K562 (cell line): ENCODE results near the gene SLC2A4. TPM values are rescaled to one million over a fixed set of nuclear protein-coding genes. Genes with fewer than 3 reads are reported as not detected.
A peak's percentile ranks its signal among the peaks of the same experiment; 100 is the strongest.

Source experiments
- E2F6 ChIP-seq, 2 experiments: IDR thresholded peaks; 2 replicates each; pipeline ENCODE4 v1.6.1; 2011; ENCODE audit warnings: borderline replicate concordance in 1 of 2, control low read depth in 1 of 2, low read depth in 1 of 2, low read length in 1 of 2, mild to moderate bottlenecking in 1 of 2, mixed read lengths in 1 of 2, moderate library complexity in 1 of 2; ENCODE audit not compliant: insufficient read depth in 1 of 2, insufficient read length in 1 of 2, poor library complexity in 1 of 2, severe bottlenecking in 1 of 2; ENCODE audit errors: extremely low read depth in 1 of 2
- HDAC8 ChIP-seq: fragments of 450-650 bp; IDR thresholded peaks from 2 replicates; pipeline ENCODE4 v1.6.1; 2016; ENCODE audit warnings: mild to moderate bottlenecking, missing genetic modification characterization, moderate library complexity, missing compliant biosample characterization
- ILK ChIP-seq: fragments of 450-650 bp; IDR thresholded peaks from 2 replicates; pipeline ENCODE4 v1.6.1; 2016; ENCODE audit warnings: missing genetic modification characterization, low read depth, mild to moderate bottlenecking, missing compliant biosample characterization, moderate library complexity, borderline replicate concordance
- NFIC ChIP-seq: fragments of 450-650 bp; IDR thresholded peaks from 2 replicates; pipeline ENCODE4 v1.6.1; 2017; ENCODE audit warnings: mild to moderate bottlenecking, inconsistent platforms
- TFAP4 ChIP-seq: sonication (generic); formaldehyde crosslinking; IDR thresholded peaks from 2 replicates; pipeline ENCODE4 v1.8.0; 2022; ENCODE audit warnings: missing genetic modification reagents, mild to moderate bottlenecking, moderate library complexity, borderline replicate concordance
- ZBTB7A ChIP-seq: IDR thresholded peaks from 2 replicates; pipeline ENCODE4 v1.6.1; 2011; ENCODE audit warnings: low read depth, mild to moderate bottlenecking, low read length, moderate library complexity, borderline replicate concordance; ENCODE audit not compliant: control insufficient read depth
- ZFP91 ChIP-seq: sonication (generic); formaldehyde crosslinking; IDR thresholded peaks from 2 replicates; pipeline ENCODE4 v1.8.0; 2022; ENCODE audit warnings: mild to moderate bottlenecking, missing genetic modification reagents
- ZNF134 ChIP-seq: fragments of 250-450 bp; sonication (Bioruptor Pico); conservative IDR thresholded peaks from 2 replicates; pipeline ENCODE4 v1.4.0; 2020
- ZNF699 ChIP-seq: fragments of 250-450 bp; sonication (Bioruptor Pico); IDR thresholded peaks from 2 replicates; pipeline ENCODE4 v1.8.0; 2021; ENCODE audit warnings: mild to moderate bottlenecking, moderate library complexity; ENCODE audit not compliant: insufficient replicate concordance
- polyA plus RNA-seq, 8 experiments: library from polyadenylated mRNA; depleted of rRNA in 4 of 8; stranded (reverse) in 5 of 8; unstranded in 3 of 8; fragments of >200 nt; fragmentation: Nextera tagmentation in 2 of 8; fragmentation: Illumina TruSeq in 1 of 8; extraction: Ambion mirVana in 2 of 8; extraction: Trizol in 1 of 8; gene quantifications; 2 replicates each; pipeline versions ENCODE4 v1.2.1 to v1.2.3, GENCODE V29; 2011 to 2014; ENCODE audit warnings: inconsistent platforms in 1 of 8, missing spikeins in 1 of 8
- total RNA-seq, 7 experiments: library from RNA; depleted of rRNA in 6 of 7; stranded (reverse); fragments of >200 nt in 6 of 7; fragmentation: Illumina TruSeq in 2 of 7; extraction: Trizol in 2 of 7; gene quantifications; 2 replicates each; pipeline versions ENCODE4 v1.2.1 to v1.2.3, GENCODE V29; 2011 to 2021; ENCODE audit warnings: low replicate concordance in 1 of 7
- TF ChIP-seq, protein P1 (sequence below): fragments of 450-650 bp; formaldehyde crosslinking; IDR thresholded peaks from 2 replicates; pipeline ENCODE4 v1.4.0; 2020; ENCODE audit warnings: mild to moderate bottlenecking, moderate library complexity
- TF ChIP-seq, protein P2 (sequence below), 3 experiments: IDR thresholded peaks in 2 of 3; conservative IDR thresholded peaks in 1 of 3; 2 replicates each; pipeline ENCODE4 v1.5.1; 2011 to 2012; ENCODE audit warnings: low read length in 3 of 3, mild to moderate bottlenecking in 3 of 3, control low read depth in 2 of 3, improper control_type of control experiment in 1 of 3, inconsistent platforms in 1 of 3, low read depth in 1 of 3, mixed read lengths in 1 of 3, moderate library complexity in 1 of 3; ENCODE audit not compliant: insufficient read depth in 2 of 3

SLC2A4 gene
- total and polyA plus RNA-seq, 9 of the 15 experiments (the other 6 are each of a cell fraction or from before 2014, with no cell fraction given) = 0.74 to 3.5 (median 1.6) TPM

GRCh38 chr17:7280519-7281073, 922 bp upstream of the SLC2A4 start (continued):
- TF ChIP-seq, protein P1, sequence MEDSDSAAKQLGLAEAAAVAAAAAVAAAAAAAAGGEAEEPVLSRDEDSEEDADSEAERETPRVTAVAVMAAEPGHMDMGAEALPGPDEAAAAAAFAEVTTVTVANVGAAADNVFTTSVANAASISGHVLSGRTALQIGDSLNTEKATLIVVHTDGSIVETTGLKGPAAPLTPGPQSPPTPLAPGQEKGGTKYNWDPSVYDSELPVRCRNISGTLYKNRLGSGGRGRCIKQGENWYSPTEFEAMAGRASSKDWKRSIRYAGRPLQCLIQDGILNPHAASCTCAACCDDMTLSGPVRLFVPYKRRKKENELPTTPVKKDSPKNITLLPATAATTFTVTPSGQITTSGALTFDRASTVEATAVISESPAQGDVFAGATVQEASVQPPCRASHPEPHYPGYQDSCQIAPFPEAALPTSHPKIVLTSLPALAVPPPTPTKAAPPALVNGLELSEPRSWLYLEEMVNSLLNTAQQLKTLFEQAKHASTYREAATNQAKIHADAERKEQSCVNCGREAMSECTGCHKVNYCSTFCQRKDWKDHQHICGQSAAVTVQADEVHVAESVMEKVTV (CRISPR knock-in tag) = peak; percentile 69
- TF ChIP-seq, protein P2, sequence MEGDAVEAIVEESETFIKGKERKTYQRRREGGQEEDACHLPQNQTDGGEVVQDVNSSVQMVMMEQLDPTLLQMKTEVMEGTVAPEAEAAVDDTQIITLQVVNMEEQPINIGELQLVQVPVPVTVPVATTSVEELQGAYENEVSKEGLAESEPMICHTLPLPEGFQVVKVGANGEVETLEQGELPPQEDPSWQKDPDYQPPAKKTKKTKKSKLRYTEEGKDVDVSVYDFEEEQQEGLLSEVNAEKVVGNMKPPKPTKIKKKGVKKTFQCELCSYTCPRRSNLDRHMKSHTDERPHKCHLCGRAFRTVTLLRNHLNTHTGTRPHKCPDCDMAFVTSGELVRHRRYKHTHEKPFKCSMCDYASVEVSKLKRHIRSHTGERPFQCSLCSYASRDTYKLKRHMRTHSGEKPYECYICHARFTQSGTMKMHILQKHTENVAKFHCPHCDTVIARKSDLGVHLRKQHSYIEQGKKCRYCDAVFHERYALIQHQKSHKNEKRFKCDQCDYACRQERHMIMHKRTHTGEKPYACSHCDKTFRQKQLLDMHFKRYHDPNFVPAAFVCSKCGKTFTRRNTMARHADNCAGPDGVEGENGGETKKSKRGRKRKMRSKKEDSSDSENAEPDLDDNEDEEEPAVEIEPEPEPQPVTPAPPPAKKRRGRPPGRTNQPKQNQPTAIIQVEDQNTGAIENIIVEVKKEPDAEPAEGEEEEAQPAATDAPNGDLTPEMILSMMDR (IDR thresholded peaks at IDR 0.05 in 2 of 3, conservative IDR thresholded peaks at IDR 0.05 in 1 of 3; ENCODE audit: insufficient read depth in 2 of 3, low read depth in 1 of 3, low read length in 3 of 3) = peak; percentile 93 to 95 (median 95)
- TF ChIP-seq HDAC8 = no peak
- 0 out of 2 replicates have a peak, but pooled peaks have one; percentile 23 for TF ChIP-seq ZFP91
- peak; percentile 78; the same call in 1 of the 2 replicates for TF ChIP-seq TFAP4 (CRISPR knock-in tag)
- TF ChIP-seq E2F6 (IDR thresholded peaks at IDR 0.05; ENCODE audit: borderline replicate concordance in 1 of 2, extremely low read depth in 1 of 2, insufficient read depth in 1 of 2, insufficient read length in 1 of 2, low read depth in 1 of 2, low read length in 1 of 2, poor library complexity in 1 of 2, severe bottlenecking in 1 of 2) = peak; percentile 44 to 89
- TF ChIP-seq ZNF699 (CRISPR knock-in tag) = no peak
- TF ChIP-seq ZNF134 (CRISPR knock-in tag) = no peak
- TF ChIP-seq ILK (tag) = no peak
- TF ChIP-seq NFIC = peak; percentile 58
- peak; percentile 57; the same call in 1 of the 2 replicates for TF ChIP-seq ZBTB7A
